K562 (cell line): ENCODE measurements around the gene MYBPC3. TPM values are rescaled to one million over a fixed set of nuclear protein-coding genes. Genes with fewer than 3 reads are reported as not detected.

Experiments
- ATAC-seq: fragments of 200-7000 bp; cut with Tn5 transposase; 3 replicates; pipeline ENCODE4 v1.9.1; 2020; ENCODE audit warnings: moderate library complexity
- BruUV-seq: library from RNA; stranded (reverse); fragments of 400-500 nt; replicated peaks from 2 replicates; lab custom pipeline; 2021; lab: Mats Ljungman, UMichigan
- CTCF ChIA-PET: fragments of 300-600 bp; formaldehyde crosslinking; extraction: SDS; loops from one replicate; lab custom pipeline; 2021; ENCODE audit warnings: low intra/inter-chr PET ratio; lab: Yijun Ruan, JAX
- POLR2A ChIA-PET: fragments of 300-600, 350-650 bp; sonication (Branson Sonifier 250); formaldehyde crosslinking; extraction: SDS; loops from one replicate; lab custom pipeline; 2021; ENCODE audit warnings: antibody characterized with exemption, inconsistent platforms; lab: Yijun Ruan, JAX
- DNase-seq, 4 experiments: peaks; one replicate each; pipeline versions ENCODE4 v3.0.0 to v3.0.0-alpha.2; 2011 to 2018; ENCODE audit warnings: low spot score in 3 of 4, mixed read lengths in 3 of 4; ENCODE audit errors: extremely low read depth in 1 of 4
- FAIRE-seq: peaks from 2 replicates; lab custom pipeline; 2011; peaks lifted over from hg19 to GRCh38; lab: Jason Lieb, UNC
- H2AFZ ChIP-seq: 2 replicates; pipeline ENCODE4 v1.6.0; 2011; ENCODE audit warnings: low read depth, low read length, control low read depth, inconsistent platforms
- H3K27ac ChIP-seq: fragments of 200-600 bp; 3 replicates; pipeline ENCODE4 v1.8.0; 2011; ENCODE audit warnings: low read depth, mild to moderate bottlenecking, control low read depth, inconsistent platforms, low read length, moderate library complexity, mixed read lengths; ENCODE audit errors: extremely low read depth
- H3K27me3 ChIP-seq, 2 experiments: fragments of 300-600 bp in 1 of 2; 2 replicates in 1 of 2; 3 replicates in 1 of 2; pipeline versions ENCODE4 v1.6.0 to v1.8.0; 2011; ENCODE audit warnings: inconsistent platforms in 2 of 2, low read length in 2 of 2, mild to moderate bottlenecking in 1 of 2, mixed read lengths in 1 of 2, moderate library complexity in 1 of 2; ENCODE audit not compliant: control insufficient read depth in 2 of 2, insufficient read depth in 2 of 2
- H3K36me3 ChIP-seq: fragments of 300-600 bp; 3 replicates; pipeline ENCODE4 v1.8.0; 2011; ENCODE audit warnings: mild to moderate bottlenecking, low read length, inconsistent platforms; ENCODE audit not compliant: control insufficient read depth, insufficient read depth
- H3K4me1 ChIP-seq, 2 experiments: fragments of 200-600 bp in 1 of 2; replicated peaks in 1 of 2; 2 replicates in 1 of 2; 3 replicates in 1 of 2; pipeline versions ENCODE4 v1.5.1 to v1.8.0; 2011; ENCODE audit warnings: inconsistent platforms in 2 of 2, low read length in 2 of 2, mild to moderate bottlenecking in 1 of 2, mixed read lengths in 1 of 2, moderate library complexity in 1 of 2; ENCODE audit not compliant: control insufficient read depth in 2 of 2, insufficient read depth in 2 of 2
- H3K4me2 ChIP-seq: 2 replicates; pipeline ENCODE4 v1.6.1; 2011; ENCODE audit warnings: low read length, control low read depth, inconsistent platforms, mixed read lengths; ENCODE audit not compliant: insufficient read depth
- H3K4me3 ChIP-seq: fragments of 200-600 bp; sonication (generic), shearing (Covaris generic); 2 replicates; pipeline ENCODE4 v1.5.1; 2016; ENCODE audit warnings: control low read depth, inconsistent platforms
- H3K79me2 ChIP-seq: fragments of 200-600 bp; 3 replicates; pipeline ENCODE4 v1.8.0; 2011; ENCODE audit warnings: low read length, inconsistent platforms; ENCODE audit not compliant: control insufficient read depth, insufficient read depth
- H3K9ac ChIP-seq, 2 experiments: 2 replicates each; pipeline versions ENCODE4 v1.6.0 to v1.6.1; 2011; ENCODE audit warnings: low read depth in 2 of 2, low read length in 2 of 2, control low read depth in 1 of 2, inconsistent platforms in 1 of 2, mild to moderate bottlenecking in 1 of 2, mixed read lengths in 1 of 2; ENCODE audit not compliant: insufficient read depth in 1 of 2
- H3K9me1 ChIP-seq: one replicate; pipeline ENCODE4 v1.6.0; 2011; ENCODE audit warnings: inconsistent platforms, mild to moderate bottlenecking, low read length, moderate library complexity; ENCODE audit not compliant: control insufficient read depth, insufficient read depth
- H3K9me3 ChIP-seq: replicated peaks from 2 replicates; pipeline ENCODE4 v1.5.1; 2011; ENCODE audit warnings: low read depth, low read length, inconsistent platforms; ENCODE audit not compliant: control insufficient read depth, insufficient read depth
- H4K20me1 ChIP-seq: replicated peaks from 2 replicates; pipeline ENCODE4 v1.6.1; 2011; ENCODE audit warnings: low read length, inconsistent platforms, mixed read lengths; ENCODE audit not compliant: control insufficient read depth, insufficient read depth
- C11orf30 ChIP-seq: fragments of 450-650 bp; IDR thresholded peaks from 2 replicates; pipeline ENCODE4 v1.6.1; 2016; ENCODE audit warnings: low read depth, mild to moderate bottlenecking
- NFE2 ChIP-seq: IDR thresholded peaks from 2 replicates; pipeline ENCODE4 v1.6.1; 2014; ENCODE audit warnings: antibody characterized with exemption, low read depth
- OTX1 ChIP-seq: fragments of 450-650 bp; formaldehyde crosslinking; IDR thresholded peaks from 2 replicates; pipeline ENCODE4 v1.4.0; 2022; ENCODE audit warnings: mild to moderate bottlenecking
- ZFX ChIP-seq: sonication (generic); formaldehyde crosslinking; IDR thresholded peaks from 2 replicates; pipeline ENCODE4 v1.8.0; 2022; ENCODE audit warnings: mild to moderate bottlenecking, missing genetic modification reagents, moderate library complexity
- ZKSCAN1 ChIP-seq: fragments of 150-350 bp; IDR thresholded peaks from 2 replicates; pipeline ENCODE4 v1.6.1; 2016; ENCODE audit warnings: low read depth, low read length
- ZNF589 ChIP-seq: fragments of 200-800 bp; sonication (Bioruptor generic); IDR thresholded peaks from 2 replicates; pipeline ENCODE4 v1.6.1; 2016; ENCODE audit warnings: low read depth, missing genetic modification characterization, missing compliant biosample characterization
- WGBS: fragments of 100-300 bp; shearing (Covaris generic); methylation state at CpG from one replicate; pipeline ENCODE4 v1.1.6; 2016; ENCODE audit warnings: low coverage, mixed read lengths; ENCODE audit not compliant: insufficient coverage; ENCODE audit errors: missing lambda C conversion rate; 5-methylcytosine and 5-hydroxymethylcytosine counted together
- in situ Hi-C: fragments of 300-500 bp; cut with MboI; formaldehyde crosslinking; loops from 4 replicates; pipeline ENCODE4 v1.15.0; 2018; ENCODE audit warnings: inconsistent platforms, mixed read lengths
- intact Hi-C: fragments of 100-400 bp; cut with micrococcal nuclease; formaldehyde crosslinking; loops from 2 replicates; pipeline ENCODE4 v1.14.2; 2022
- polyA plus RNA-seq, 8 experiments: library from polyadenylated mRNA; depleted of rRNA in 4 of 8; stranded (reverse) in 5 of 8; unstranded in 3 of 8; fragments of >200 nt; fragmentation: Nextera tagmentation in 2 of 8; fragmentation: Illumina TruSeq in 1 of 8; extraction: Ambion mirVana in 2 of 8; extraction: Trizol in 1 of 8; gene quantifications; 2 replicates each; pipeline versions ENCODE4 v1.2.1 to v1.2.3, GENCODE V29; 2011 to 2014; ENCODE audit warnings: inconsistent platforms in 1 of 8, missing spikeins in 1 of 8
- total RNA-seq, 7 experiments: library from RNA; depleted of rRNA in 6 of 7; stranded (reverse); fragments of >200 nt in 6 of 7; fragmentation: Illumina TruSeq in 2 of 7; extraction: Trizol in 2 of 7; gene quantifications; 2 replicates each; pipeline versions ENCODE4 v1.2.1 to v1.2.3, GENCODE V29; 2011 to 2021; ENCODE audit warnings: low replicate concordance in 1 of 7
- TF ChIP-seq, protein P1 (sequence below): fragments of 450-650 bp; IDR thresholded peaks from 2 replicates; pipeline ENCODE4 v1.6.1; 2017; ENCODE audit warnings: antibody characterized with exemption, mild to moderate bottlenecking

MYBPC3 gene
- total and polyA plus RNA-seq, 9 of the 15 experiments (the other 6 are each of a cell fraction or from before 2014, with no cell fraction given): 0.01 TPM; not detected in 8

GRCh38 chr11:47391077-47391583 lies 38.6 kb upstream of the MYBPC3 start:
- 79% methylated on average over 11 of the region's 11 CpGs for WGBS
- Histone ChIP-seq H3K9ac (peak overlapping the region; percentile 39 to 77; a peak in 3 of 4 replicates), H3K4me1 (peaks cover 40 to 73% of the 10 kb centered on the region in 2 experiments), H3K9me1 (no peaks in the 10 kb centered on the region), H3K9me3 (no peaks in the 10 kb centered on the region), H3K27ac (peak overlapping the region; percentile 50; the same call in 2 of the 3 replicates), H3K79me2 (no peaks in the 10 kb centered on the region), H3K27me3 (no peaks in the 10 kb centered on the region), H4K20me1 (no peaks in the 10 kb centered on the region), H3K4me3 (no peak overlapping the region), H3K36me3 (no peaks in the 10 kb centered on the region), H2AFZ (peak overlapping the region; percentile 82), H3K4me2 (no peak overlapping the region)
- BruUV-seq: no TSS peak
- ChIA-PET POLR2A (interaction anchor here (0.5 to 1.2 kb wide), 5 partner anchors 11 to 224 kb away, joined by 3 to 7 read pairs (median 5); partner anchors contain the start of gene SPI1), CTCF (no interaction called here)
- ATAC-seq: no peak
- in situ Hi-C loops: no loop called here
- FAIRE-seq: peak; percentile 6
- intact Hi-C loops: no loop called here
- TF ChIP-seq ZKSCAN1: no peak
- TF ChIP-seq, protein P1, sequence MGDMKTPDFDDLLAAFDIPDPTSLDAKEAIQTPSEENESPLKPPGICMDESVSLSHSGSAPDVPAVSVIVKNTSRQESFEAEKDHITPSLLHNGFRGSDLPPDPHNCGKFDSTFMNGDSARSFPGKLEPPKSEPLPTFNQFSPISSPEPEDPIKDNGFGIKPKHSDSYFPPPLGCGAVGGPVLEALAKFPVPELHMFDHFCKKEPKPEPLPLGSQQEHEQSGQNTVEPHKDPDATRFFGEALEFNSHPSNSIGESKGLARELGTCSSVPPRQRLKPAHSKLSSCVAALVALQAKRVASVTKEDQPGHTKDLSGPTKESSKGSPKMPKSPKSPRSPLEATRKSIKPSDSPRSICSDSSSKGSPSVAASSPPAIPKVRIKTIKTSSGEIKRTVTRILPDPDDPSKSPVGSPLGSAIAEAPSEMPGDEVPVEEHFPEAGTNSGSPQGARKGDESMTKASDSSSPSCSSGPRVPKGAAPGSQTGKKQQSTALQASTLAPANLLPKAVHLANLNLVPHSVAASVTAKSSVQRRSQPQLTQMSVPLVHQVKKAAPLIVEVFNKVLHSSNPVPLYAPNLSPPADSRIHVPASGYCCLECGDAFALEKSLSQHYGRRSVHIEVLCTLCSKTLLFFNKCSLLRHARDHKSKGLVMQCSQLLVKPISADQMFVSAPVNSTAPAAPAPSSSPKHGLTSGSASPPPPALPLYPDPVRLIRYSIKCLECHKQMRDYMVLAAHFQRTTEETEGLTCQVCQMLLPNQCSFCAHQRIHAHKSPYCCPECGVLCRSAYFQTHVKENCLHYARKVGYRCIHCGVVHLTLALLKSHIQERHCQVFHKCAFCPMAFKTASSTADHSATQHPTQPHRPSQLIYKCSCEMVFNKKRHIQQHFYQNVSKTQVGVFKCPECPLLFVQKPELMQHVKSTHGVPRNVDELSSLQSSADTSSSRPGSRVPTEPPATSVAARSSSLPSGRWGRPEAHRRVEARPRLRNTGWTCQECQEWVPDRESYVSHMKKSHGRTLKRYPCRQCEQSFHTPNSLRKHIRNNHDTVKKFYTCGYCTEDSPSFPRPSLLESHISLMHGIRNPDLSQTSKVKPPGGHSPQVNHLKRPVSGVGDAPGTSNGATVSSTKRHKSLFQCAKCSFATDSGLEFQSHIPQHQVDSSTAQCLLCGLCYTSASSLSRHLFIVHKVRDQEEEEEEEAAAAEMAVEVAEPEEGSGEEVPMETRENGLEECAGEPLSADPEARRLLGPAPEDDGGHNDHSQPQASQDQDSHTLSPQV: peak; percentile 38; the same call in 1 of the 2 replicates
- TF ChIP-seq ZFX (CRISPR knock-in tag): 0 out of 2 replicates have a peak, but pooled peaks have one; percentile 25
- peak; percentile 36; the same call in 1 of the 2 replicates for TF ChIP-seq NFE2
- 0 out of 2 replicates have a peak, but pooled peaks have one; percentile 16 for TF ChIP-seq C11orf30
- no peak for TF ChIP-seq ZNF589
- no peak for TF ChIP-seq OTX1 (CRISPR knock-in tag)
- no peak for DNase-seq
